A204.1 (cell line): ENCODE measurements around the gene NXN.
"Not testable (repeated sequence)": the region's sequence is repeated elsewhere in the genome, so short reads cannot be mapped to it uniquely, and the experiment has no call there.

Source experiments
- FAIRE-seq: peaks from 2 replicates; lab custom pipeline; 2012; peaks lifted over from hg19 to GRCh38; lab: Jason Lieb, UNC

NXN gene

GRCh38 chr17:1006054-1006453 lies 26.5 kb upstream of the NXN start:
- no peak for FAIRE-seq

- FAIRE-seq, result no peak
Measured at GRCh38 chr17:1005361-1005946, 25.9 kb upstream of the NXN start.

DNA sequence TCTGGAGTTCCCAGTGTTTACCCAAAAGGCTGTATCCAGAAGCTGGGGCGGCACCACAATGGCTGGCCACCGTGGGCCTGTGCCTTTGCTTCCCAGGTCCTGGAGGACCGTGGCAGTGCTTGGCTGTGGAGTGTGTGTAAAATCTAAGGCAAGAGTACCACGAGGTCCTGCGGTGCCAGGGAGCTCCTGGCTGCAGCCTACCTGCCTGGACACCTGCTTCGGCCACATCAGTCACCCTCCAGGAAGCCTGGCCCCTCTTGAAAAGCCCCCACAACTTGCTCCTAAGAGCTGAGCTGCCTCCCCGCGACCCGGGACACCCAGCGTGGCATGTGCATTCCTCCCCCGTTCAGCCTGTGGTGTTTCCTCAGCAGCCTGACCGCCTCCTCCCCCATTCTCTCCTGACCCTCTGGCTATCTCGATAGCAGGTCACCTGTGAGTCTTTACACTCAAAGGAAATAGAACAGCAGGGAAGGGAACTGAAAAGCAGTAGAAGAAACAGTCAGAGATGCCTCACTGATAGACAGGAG lies 25.3 kb upstream of the NXN start:
- no peak for FAIRE-seq

- FAIRE-seq, result no peak
Measured at GRCh38 chr17:1003972-1004768, 24.6 kb upstream of the NXN start.

DNA sequence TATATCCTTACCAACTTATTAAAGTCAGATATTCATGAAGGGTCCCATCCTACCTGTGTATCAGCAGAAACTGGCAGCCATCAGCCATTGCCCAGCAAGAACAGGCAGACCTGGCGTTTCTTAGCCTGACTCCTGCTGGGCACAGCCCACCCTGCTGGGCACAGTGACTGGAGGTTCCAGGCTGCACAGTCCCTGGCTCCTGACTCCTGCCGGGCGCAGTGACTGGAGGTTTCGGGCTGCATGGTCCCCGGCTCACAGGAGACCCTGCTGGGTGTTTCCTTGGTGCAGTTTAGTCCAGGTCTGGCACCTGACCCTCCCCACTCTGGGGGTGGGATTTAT lies 24.0 kb upstream of the NXN start:
- no peak for FAIRE-seq

- no peak for FAIRE-seq
Measured at GRCh38 chr17:1002771-1003555, 23.4 kb upstream of the NXN start.

- no peak for FAIRE-seq
Measured at GRCh38 chr17:1002412-1002753, 22.8 kb upstream of the NXN start.

DNA sequence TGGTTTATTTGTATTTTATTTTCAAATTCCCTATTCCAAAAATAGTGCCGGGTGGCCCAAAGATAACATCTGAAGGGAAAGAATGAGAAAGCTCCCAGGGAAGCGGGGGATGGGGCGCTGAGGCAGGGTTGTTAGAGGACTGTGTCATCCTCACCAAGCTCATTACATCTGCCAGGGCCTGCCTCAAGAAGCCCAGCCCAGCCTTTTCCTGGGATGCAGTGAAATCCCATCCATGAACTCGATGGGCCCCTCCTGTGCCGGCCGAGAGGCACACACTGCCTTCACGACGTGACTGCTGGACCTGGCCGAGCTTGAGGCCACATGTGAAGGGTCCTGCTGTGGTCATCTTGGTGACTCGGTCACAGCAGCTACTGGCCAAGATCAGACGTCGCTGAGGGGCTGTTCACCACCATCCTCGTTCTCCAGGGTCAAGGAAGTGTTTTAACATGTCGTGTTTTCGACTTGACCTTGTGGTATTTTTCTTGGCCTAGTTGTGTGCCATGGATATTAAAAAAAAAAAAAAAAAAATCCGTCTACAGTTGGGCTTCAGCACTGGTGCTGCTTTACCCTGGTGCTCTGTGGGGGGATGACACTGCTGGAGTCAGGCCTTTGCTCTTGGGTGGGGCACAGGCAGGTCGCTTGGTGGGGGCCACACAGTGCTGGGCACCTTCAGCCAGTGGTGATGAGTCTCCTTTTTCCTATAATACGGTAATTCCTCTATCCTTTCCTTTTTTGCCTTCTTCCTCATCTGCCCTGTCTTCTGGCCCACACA lies 22.2 kb upstream of the NXN start:
- no peak for FAIRE-seq

- FAIRE-seq, result no peak
Measured at GRCh38 chr17:1000597-1001461, 21.3 kb upstream of the NXN start.

DNA sequence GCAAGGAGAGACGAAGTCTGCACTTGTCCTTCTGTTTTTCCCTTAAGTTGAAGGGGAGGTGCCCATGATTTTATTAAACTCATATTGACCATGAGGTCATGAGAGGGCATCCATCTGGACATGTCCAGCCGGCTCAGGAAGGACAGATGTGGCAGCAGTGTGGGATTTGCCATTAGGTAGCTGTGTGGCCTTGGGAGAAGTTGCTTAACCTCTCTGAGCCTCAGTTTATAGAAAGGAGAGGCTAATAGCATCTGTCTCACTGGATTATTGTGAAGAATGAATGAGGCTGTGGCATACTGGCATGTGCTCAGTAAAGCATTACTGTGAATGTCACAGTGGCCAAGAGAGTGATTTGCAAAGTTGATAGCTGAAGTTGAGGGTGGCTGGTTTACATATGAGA lies 18.5 kb upstream of the NXN start:
- FAIRE-seq, result no peak

GRCh38 chr17:996554-997344 lies 17.2 kb upstream of the NXN start, which contains the start of gene TIMM22:
TIMM22 (plus strand) TSS chr17:997129; CDS start chr17:997143, 14 bp downstream.
- FAIRE-seq, result peak; percentile 65

GRCh38 chr17:995324-995723 lies 15.7 kb upstream of the NXN start:
- FAIRE-seq, result not testable (repeated sequence)

DNA sequence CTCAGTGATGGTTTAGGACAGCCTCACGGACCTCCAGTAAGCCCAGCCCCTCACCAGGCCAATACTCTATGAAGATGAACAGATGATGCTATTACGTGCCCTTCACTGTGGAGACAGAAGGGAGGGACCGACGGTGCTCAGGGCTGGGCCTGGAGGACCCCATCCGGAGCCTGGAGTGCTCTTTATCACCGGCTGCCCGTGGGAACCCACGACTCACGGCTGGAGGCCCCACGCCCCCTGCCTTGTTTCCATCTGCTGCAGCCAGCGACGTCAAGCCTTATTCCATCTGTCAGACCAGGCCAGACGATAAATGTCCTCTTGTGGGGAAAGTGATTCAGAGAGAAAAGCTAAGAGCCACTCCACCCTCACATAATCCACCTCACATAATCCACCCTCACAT lies 13.4 kb upstream of the NXN start:
- no peak for FAIRE-seq

- no peak for FAIRE-seq
Measured at GRCh38 chr17:988561-988960, 9.0 kb upstream of the NXN start.

DNA sequence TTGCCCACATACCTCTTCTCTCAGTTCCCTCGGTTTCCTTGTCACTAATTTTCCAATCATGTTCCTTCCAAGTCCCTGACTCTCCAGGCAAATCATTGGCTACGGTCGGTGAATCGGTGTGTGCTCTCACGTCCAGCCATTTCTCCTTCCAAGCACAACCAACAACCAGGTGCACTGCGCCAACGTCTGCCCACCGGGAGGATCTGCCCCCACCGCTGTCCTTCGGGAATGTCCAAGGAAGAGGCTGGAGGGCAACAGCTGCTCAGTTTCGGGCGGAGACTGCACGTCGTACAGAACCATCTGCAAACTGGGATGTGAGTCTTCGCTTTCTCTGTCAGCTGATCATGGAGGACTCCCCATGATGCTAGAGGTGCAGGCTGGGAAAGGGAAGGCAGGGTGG lies 8.4 kb upstream of the NXN start:
- no peak for FAIRE-seq

- no peak for FAIRE-seq
Measured at GRCh38 chr17:986322-986929, 6.8 kb upstream of the NXN start.

DNA sequence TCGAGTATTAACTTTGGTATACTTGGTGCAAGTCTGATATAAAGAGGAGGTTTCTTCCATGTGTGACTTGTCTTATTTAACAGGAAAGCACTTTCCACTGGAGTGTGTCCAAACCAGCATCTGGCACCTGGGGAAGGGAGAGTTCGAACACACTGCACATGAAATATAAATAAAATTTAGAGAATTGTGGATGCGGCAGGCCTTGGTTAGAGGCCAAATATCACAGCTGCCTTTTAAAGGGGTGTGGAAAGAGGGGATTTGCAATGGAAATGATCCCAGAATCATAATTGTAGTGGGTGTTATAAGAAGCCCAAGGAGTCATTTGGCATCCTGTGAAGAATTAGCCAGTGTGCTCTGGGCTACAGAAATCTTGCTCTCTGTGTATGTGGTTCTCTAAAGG lies 4.3 kb upstream of the NXN start:
- no peak for FAIRE-seq

DNA sequence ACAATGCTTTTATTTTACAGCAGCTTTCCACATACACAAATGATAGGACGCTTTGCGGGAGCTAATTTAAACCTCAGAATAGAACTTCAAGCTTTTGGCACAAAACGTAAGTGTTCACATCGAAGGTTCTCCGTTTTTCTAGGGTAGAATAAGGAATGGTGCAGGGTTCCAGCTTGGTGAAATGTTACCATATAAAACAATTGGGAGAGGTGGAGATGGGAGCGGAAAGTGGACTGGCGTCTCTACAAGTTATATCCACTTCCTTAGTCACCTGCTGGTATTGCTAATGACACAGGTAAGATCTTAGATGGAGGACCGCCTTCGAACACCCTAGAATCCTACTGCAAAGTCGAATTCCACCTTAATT lies 1.7 kb upstream of the NXN start:
- no peak for FAIRE-seq

DNA sequence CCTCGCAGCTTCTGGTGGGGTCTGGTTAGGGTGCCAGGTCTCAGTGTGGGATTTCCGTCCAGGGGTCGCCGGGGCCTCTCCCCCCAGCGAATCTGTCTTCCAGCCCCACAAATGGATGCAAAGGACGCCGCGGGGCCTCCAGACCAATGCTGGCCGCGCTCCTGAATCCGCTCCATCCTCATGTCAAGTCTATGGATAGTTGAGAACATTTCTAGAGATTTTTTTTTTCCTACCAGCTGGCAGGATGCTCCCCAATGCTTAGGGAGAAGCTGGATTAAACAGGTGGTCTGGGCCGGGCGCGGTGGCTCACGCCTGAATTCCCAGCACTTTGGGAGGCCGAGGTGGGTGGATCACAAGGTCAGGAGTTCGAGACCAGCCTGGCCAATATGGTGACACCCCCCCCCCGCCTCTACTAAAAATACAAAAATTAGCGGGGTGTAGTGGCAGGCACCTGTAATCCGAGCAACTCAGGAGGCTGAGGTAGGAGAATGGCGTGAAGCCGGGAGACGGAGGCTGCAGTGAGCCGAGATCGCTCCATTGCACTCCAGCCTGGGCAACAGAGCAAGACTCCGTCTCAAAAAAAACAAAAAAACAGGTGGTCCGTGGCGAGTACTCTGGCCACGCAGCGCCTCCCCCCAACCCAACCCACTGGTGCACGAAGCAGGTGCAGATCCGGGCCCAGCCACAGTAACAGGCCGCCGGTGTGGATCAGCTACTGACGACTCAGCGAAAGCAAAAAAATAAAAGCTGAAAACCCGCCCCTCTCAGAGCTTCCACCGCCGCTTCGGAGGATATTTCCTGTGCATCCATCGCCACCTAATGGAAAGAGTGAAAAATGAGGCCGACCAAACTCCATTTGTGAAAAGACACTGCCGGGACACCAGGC lies 1.1 kb upstream of the NXN start:
- FAIRE-seq, result peak; percentile 94
